Umbilical cord (tissue), 1 donor: ENCODE measurements around the gene MALSU1. TPM values are rescaled to one million over a fixed set of nuclear protein-coding genes. Genes with fewer than 3 reads are reported as not detected.

Experiments used
- total RNA-seq: library from RNA; depleted of rRNA; stranded (reverse); fragments of >200 nt; gene quantifications from one replicate; pipeline ENCODE4 v1.2.3, GENCODE V29; 2014; ENCODE audit warnings: low replicate concordance; ENCODE audit not compliant: insufficient read depth

MALSU1 gene
- total RNA-seq, 1 donor from 2014 or later = 49.4 TPM

Other genes with a start within 250 kb of the MALSU1 start
- gene KLHL7, start 193.6 kb upstream of the MALSU1 start, total RNA-seq = 18.1 TPM
- gene NUP42, start 117.3 kb upstream of the MALSU1 start, total RNA-seq = 40.7 TPM
- 77.5 TPM for gene GPNMB, start 52.6 kb upstream of the MALSU1 start, total RNA-seq
- 51.3 TPM for gene IGF2BP3, start 171.2 kb downstream of the MALSU1 start, total RNA-seq
- 59.7 TPM for gene TRA2A, start 232.6 kb downstream of the MALSU1 start, total RNA-seq